DND-41 (cell line): ENCODE measurements around the gene RNF167.

Source experiments
- ATAC-seq: fragments of 200-7000 bp; cut with Tn5 transposase; 3 replicates; pipeline ENCODE4 v1.9.1; 2021; ENCODE audit warnings: low read depth; ENCODE audit not compliant: insufficient read depth
- DNase-seq: peaks from one replicate; pipeline ENCODE4 v3.0.0-alpha.2; 2020
- H2AFZ ChIP-seq: 2 replicates; pipeline ENCODE4 v1.6.0; 2012; ENCODE audit warnings: low read depth, low read length
- H3K27ac ChIP-seq: 2 replicates; pipeline ENCODE4 v1.5.1; 2012; ENCODE audit warnings: low read length, inconsistent platforms
- H3K27me3 ChIP-seq: fragments of 200-600 bp; sonication (generic); 2 replicates; pipeline ENCODE4 v1.6.0; 2012; ENCODE audit warnings: low read length, mild to moderate bottlenecking, inconsistent platforms; ENCODE audit not compliant: insufficient read depth, poor library complexity
- H3K36me3 ChIP-seq: 2 replicates; pipeline ENCODE4 v1.5.1; 2012; ENCODE audit warnings: low read length, inconsistent platforms; ENCODE audit not compliant: insufficient read depth
- H3K4me1 ChIP-seq: 2 replicates; pipeline ENCODE4 v1.5.1; 2012; ENCODE audit warnings: mild to moderate bottlenecking, low read length; ENCODE audit not compliant: insufficient read depth
- H3K4me2 ChIP-seq: 2 replicates; pipeline ENCODE4 v1.6.0; 2012; ENCODE audit warnings: mild to moderate bottlenecking, moderate library complexity, low read length, inconsistent platforms; ENCODE audit not compliant: insufficient read depth
- H3K4me3 ChIP-seq, 2 experiments: fragments of 200-600 bp in 1 of 2; shearing (Covaris generic) in 1 of 2; 2 replicates each; pipeline ENCODE4 v1.5.1; 2012 to 2016; ENCODE audit warnings: inconsistent platforms in 2 of 2, low read length in 2 of 2, mild to moderate bottlenecking in 2 of 2, low read depth in 1 of 2, moderate library complexity in 1 of 2
- H3K79me2 ChIP-seq: 2 replicates; pipeline ENCODE4 v1.6.0; 2012; ENCODE audit warnings: low read length, inconsistent platforms; ENCODE audit not compliant: insufficient read depth
- H3K9ac ChIP-seq: 2 replicates; pipeline ENCODE4 v1.6.0; 2012; ENCODE audit warnings: low read depth, mild to moderate bottlenecking, inconsistent platforms, low read length, moderate library complexity
- H3K9me3 ChIP-seq: 2 replicates; pipeline ENCODE4 v1.5.1; 2012; ENCODE audit warnings: low read length, moderate library complexity, mild to moderate bottlenecking, inconsistent platforms; ENCODE audit not compliant: insufficient read depth, severe bottlenecking
- H4K20me1 ChIP-seq: 2 replicates; pipeline ENCODE4 v1.6.0; 2012; ENCODE audit warnings: low read length; ENCODE audit not compliant: insufficient read depth
- CTCF ChIP-seq: IDR thresholded peaks from 2 replicates; pipeline ENCODE4 v1.5.1; 2012; ENCODE audit warnings: borderline replicate concordance, low read length, moderate library complexity, mild to moderate bottlenecking; ENCODE audit not compliant: poor library complexity, severe bottlenecking; ENCODE audit errors: extremely low read depth
- EZH2 ChIP-seq: IDR thresholded peaks from 3 replicates; pipeline ENCODE4 v1.6.1; 2012; ENCODE audit warnings: borderline replicate concordance, low read depth, mild to moderate bottlenecking, moderate library complexity, low read length, inconsistent platforms; ENCODE audit not compliant: severe bottlenecking

The RNF167 gene

GRCh38 chr17:4937553-4937952, 2.5 kb upstream of the RNF167 start:
- Histone ChIP-seq H3K27ac (no peak overlapping the region), H4K20me1 (peaks cover 33% of the 10 kb centered on the region; the same call in 1 of the 2 replicates), H3K4me3 (no peak overlapping the region), H3K4me2 (no peak overlapping the region), H3K4me1 (peaks cover 32% of the 10 kb centered on the region), H3K27me3 (no peaks in the 10 kb centered on the region), H2AFZ (no peak overlapping the region), H3K9me3 (no peaks in the 10 kb centered on the region), H3K9ac (0 out of 2 replicates have a peak overlapping the region, but pooled peaks have one; percentile 82), H3K79me2 (peaks cover 40% of the 10 kb centered on the region), H3K36me3 (peaks cover 40% of the 10 kb centered on the region)
- DNase-seq (no peak), ATAC-seq (no peak)
- no peak for TF ChIP-seq EZH2
- TF ChIP-seq CTCF = no peak

- DNase-seq (no peak), ATAC-seq (no peak)
- H4K20me1 ChIP-seq = peaks cover 38% of the 10 kb centered on the region; the same call in 1 of the 2 replicates
- H3K27ac ChIP-seq = no peak overlapping the region; the same call in 1 of the 2 replicates
- peaks cover 45% of the 10 kb centered on the region for H3K79me2 ChIP-seq
- H3K36me3 ChIP-seq = peaks cover 45% of the 10 kb centered on the region
- H3K9me3 ChIP-seq = no peaks in the 10 kb centered on the region
- TF ChIP-seq EZH2 (no peak), CTCF (no peak)
- peaks cover 38% of the 10 kb centered on the region for H3K4me1 ChIP-seq
- H2AFZ ChIP-seq = no peak overlapping the region
- H3K4me3 ChIP-seq = peak overlapping the region in 1 of 2 experiments; percentile 77; a peak in 1 of 4 replicates
- H3K4me2 ChIP-seq = peak overlapping the region; percentile 83
- peak overlapping the region; percentile 82 for H3K9ac ChIP-seq
- H3K27me3 ChIP-seq = no peaks in the 10 kb centered on the region
Measured at GRCh38 chr17:4938069-4938491, 2.0 kb upstream of the RNF167 start.

GRCh38 chr17:4938688-4939545, 1.2 kb upstream of the RNF167 start:
- no peaks in the 10 kb centered on the region for H3K27me3 ChIP-seq
- TF ChIP-seq CTCF = no peak
- peaks cover 46% of the 10 kb centered on the region for H3K4me1 ChIP-seq
- H3K79me2 ChIP-seq = peaks cover 53% of the 10 kb centered on the region
- peak overlapping the region; percentile 83 for H3K4me2 ChIP-seq
- H3K9me3 ChIP-seq = no peaks in the 10 kb centered on the region
- H3K4me3 ChIP-seq = peak overlapping the region; percentile 47 to 77
- no peak for ATAC-seq
- H2AFZ ChIP-seq = peak overlapping the region; percentile 84
- H3K27ac ChIP-seq = peak overlapping the region; percentile 94
- no peak for DNase-seq
- H3K9ac ChIP-seq = peak overlapping the region; percentile 82
- peaks cover 42% of the 10 kb centered on the region; the same call in 1 of the 2 replicates for H4K20me1 ChIP-seq
- peaks cover 53% of the 10 kb centered on the region for H3K36me3 ChIP-seq
